HG02970 (cell line): Measurements from ENCODE around the gene CFAP126.
A peak's percentile ranks its signal among the peaks of the same experiment; 100 is the strongest.
"Not testable (repeated sequence)": the region's sequence is repeated elsewhere in the genome, so short reads cannot be mapped to it uniquely, and the experiment has no call there.

Experiments
- ATAC-seq: cut with Tn5 transposase; IDR thresholded peaks from one replicate; pipeline ENCODE4 v1.9.1; 2021; ENCODE audit warnings: mild to moderate bottlenecking, moderate library complexity, moderate number of reproducible peaks; ENCODE audit not compliant: unreplicated experiment, low FRiP score

Gene CFAP126, protein sequence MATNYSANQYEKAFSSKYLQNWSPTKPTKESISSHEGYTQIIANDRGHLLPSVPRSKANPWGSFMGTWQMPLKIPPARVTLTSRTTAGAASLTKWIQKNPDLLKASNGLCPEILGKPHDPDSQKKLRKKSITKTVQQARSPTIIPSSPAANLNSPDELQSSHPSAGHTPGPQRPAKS

DNA sequence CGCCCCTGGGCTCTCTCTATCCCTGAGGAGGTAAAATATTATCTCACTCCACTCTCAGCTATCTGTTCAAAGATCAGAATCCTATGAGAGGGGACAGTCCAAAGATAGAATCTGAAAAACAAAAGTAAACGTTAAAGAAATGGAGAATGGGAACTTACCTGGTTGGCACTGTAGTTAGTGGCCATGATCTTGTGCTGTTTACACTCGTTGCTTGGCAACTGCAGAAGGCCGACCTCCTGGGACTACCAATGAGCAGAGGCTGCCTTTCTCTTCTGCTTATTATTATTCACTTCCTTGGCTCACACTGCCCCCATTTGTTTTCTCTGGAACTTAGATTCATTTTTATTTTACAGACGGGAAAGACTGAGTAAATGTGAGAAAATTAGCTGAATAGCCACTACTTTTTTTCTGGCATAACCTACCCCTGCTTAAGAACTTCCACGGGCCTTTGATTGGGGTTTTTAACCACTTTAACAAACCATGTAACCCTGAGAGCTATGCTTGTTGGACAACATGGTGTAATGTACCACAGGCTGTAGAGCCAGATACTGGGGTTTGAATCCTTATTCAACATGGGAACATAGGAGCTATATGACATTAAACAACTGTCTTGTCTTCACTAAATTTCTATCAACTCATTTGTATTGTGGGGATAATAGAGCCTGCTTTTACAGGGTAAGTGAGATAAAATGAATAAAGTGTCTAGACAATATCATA, at the start of gene CFAP126:
Gene CFAP126 (minus strand): TSS at position 193 of the 717 bp plus-strand sequence. CDS start 8 bp downstream, at position 185.
- peak; percentile 73 for ATAC-seq

DNA sequence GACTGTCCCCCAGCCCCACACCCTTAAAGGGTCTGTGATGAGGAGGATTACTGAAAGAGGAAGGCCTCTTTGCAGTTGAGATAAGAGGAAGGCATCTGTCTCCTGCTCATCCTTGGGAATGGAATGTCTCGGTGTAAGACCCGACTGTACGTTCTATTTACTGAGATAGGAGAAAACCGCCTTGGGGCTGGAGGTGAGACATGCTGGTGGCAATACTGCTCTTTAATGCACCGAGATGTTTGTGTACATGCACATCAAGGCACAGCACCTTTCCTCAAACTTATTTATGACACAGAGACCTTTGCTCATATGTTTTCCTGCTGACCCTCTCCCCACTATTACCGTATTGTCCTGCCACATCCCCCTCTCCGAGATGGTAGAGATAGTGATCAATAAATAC, 45.4 kb upstream of the CFAP126 start:
- ATAC-seq, result not testable (repeated sequence)

DNA sequence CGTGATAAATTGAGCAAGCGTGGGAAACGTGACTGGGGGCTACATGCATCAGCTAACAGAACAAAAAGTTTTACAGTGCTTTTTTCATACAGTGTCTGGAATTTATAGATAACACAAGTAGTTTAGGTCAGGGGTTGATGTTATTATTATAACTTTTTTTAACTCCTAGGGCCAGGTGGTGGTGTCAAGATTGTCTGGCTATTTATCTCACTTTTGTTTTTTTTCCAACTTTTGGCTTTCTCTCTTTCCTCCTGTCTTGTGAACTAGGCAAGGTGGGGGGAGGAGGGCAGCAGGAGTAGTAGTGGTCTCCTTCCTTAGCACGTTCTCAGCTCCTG, 42.9 kb upstream of the CFAP126 start:
- not testable (repeated sequence) for ATAC-seq

DNA sequence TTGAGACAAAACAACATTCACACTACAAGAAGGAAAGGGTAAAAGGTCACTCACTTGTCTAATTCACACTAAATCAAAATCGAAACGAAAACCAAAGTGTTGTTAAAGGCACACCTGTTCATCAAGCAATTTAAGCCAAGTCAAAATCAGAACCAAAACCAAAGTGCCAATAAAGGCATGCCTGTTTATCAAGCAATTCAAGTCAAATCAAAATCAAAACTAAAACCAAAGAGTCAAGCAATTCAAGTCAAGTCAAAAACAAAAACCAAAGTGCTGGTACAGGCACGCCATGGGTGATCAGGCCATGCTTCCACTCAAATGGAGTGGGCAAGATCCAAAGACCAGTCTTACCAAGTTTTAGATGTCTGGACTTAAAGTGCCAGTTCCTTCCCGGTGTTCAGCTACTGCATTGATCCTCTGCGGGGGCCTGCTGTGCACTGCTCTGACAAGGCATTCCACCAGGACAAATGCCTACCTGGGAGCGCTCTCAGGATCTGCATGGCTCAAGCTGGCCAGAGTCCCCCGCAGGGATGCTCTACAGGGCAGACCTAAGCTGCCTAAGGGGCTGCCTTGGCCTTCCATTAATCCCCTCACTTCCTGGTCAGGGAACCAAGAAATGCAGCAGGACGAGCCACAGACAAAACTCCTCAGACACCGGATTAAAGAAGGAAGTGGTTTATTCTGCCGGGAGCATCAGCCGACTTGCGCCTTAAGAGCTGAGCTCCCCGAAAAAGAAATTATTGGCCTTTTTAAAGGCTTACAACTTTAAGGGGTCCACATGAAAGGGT, 42.4 kb upstream of the CFAP126 start:
- not testable (repeated sequence) for ATAC-seq

DNA sequence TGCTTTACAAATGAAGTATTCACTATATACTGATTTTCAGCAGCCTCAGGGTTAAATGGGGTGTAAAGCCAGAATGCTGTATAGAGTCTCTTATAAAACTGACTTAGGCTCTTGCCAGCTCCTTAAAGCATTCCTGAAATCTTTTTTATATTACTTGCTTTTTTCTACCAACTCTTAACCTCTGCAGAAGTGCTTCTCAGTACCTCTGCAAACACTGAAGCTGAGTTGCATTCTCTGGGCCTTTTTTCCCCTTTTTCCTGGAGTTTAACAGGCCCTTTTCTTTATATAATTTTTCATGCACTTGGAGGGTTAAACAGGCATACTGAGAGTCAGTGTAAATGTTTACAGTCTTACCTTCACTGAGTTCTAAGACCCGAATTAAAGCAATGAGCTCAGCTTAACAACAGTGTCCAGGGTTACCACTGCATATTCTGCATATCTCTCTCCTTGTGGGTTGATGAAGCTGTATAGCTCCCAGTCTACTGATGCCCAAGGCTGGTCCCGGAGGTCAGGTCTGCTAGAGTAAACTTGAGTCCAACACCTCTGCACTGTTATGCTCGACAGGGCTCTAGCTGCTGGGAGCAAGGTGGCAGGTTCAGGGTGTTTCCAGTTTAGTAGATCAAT, 40.9 kb upstream of the CFAP126 start:
- no peak for ATAC-seq

DNA sequence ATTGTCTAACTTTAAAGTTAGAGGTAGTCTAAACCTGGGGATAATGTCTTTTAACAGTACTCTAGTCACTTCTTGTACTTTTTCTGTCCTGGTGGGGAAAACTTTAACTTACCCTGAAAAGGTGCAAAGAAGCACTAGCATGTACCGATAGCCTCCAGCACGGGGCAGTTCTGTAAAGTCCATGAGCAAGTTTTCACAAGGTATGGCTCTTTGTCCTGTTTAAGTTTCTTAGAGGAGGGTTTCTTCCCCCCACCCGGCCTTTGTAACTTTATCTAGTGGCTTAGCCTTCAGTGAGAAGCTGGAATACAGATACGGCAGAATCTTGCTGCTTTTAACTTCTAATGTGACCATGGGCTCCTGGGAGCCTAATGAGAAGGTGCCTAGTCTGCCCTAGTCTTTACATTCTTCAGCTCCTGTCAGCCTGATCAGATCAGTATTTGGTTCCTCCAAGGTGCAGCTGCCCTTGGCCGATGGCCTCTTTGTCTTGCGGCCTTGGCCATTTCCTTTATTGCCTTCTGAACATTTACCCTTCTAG, 39.8 kb upstream of the CFAP126 start:
- no peak for ATAC-seq

DNA sequence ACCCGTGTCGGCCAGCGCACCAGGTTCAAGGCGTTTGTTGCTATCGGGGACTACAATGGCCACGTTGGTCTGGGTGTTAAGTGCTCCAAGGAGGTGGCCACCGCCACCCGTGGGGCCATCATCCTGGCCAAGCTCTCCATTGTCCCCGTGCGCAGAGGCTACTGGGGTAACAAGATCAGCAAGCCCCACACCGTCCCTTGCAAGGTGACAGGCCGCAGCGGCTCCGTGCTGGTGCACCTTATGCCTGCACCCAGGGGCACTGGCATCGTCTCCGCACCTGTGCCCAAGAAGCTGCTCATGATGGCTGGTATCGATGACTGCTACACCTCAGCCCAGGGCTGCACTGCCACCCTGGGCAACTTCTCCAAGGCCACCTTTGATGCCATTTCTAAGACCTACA, 38.9 kb upstream of the CFAP126 start:
- ATAC-seq, result not testable (repeated sequence)

DNA sequence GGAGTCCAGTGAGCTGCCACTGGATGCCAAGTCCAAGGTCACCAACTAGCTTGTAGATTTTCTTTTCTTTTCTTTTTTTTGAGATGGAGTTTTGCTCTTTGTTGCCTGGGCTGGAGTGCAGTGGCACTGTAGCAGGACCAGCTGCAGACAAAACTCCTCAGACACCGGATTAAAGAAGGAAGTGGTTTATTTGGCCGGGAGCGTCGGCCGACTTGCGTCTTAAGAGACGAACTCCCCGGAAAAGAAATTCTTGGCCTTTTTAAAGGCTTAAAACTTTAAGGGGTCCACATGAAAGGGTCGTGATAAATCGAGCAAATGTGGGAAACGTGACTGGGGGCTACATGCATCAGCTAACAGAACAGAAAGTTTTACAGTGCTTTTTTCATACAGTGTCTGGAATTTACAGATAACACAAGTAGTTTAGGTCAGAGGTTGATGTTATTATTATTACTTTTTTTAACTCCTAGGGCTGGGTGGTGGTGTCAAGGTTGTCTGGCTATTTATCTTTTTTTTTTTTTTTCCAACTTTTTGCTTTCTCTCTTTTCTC, 36.4 kb upstream of the CFAP126 start:
- ATAC-seq, result no peak

DNA sequence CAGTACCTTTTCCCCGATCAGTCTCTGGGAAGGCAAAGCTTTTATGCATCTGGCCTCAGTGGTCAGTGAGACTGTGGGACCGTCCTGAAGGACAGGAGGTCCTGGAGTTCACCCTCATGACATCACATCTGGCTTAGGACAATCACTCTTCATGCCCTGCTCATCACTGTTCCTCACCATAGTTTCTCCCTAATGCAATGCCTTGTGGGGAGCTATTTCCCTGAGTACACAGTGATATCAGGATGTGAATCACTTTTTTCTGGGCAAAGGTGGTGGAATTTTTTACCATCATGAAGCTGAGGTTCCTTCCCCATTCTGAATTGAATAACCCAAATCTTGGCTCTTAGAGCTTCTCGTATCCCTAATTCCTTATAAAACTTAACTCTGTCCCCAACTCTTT, 34.8 kb upstream of the CFAP126 start:
- ATAC-seq, result no peak

DNA sequence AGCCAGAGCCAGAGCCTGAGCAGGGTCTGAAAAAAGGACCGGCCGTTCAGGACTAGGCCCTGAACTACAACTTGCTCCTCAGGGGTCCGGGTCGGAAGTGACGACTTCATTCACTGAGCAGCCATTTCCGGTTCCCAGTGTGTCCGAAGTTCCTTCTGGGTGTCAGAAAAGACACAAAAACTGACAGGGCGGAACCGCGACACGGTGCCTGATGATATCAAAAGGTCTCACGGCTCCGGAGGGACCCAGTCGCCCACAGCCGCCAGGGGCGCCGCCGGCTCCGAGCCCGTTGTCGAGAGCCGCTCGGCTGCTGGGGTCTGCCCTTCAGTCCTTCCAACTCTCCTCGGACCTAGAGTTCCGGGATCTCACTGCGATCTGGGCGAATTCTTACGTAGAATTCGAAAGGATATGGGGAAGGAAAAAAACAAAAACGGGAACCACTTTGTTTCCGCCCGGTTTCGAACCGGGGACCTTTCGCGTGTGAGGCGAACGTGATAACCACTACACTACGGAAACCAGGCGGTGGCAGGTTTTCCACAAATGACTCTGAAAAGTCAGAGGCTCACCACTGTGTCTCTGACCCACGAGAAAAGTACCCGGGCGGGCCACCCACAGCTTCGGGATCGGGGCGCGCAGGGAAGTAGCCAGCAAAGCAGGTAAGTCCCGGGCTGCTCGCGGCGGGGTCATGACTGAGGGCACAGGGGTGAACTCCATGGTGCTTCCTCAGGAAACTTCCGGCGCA, 31.8 kb upstream of the CFAP126 start:
- peak; percentile 73 for ATAC-seq

DNA sequence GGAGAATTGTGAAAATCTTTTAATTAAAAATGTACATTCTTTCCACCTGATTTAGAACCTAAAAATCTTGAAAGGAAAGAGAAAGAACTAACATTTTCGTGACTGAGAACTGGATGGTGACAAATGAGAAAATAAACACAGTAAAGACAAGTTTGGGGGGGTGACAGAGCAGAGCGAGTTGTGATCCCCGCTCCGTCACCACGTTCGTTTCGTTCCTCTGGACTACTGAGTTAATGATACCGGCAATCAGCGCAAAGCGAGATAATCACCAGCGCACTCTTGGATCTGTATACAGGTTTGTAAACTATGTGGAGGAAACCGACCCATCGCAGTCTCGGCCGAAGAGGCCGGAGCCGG, 31.2 kb upstream of the CFAP126 start:
- no peak for ATAC-seq

DNA sequence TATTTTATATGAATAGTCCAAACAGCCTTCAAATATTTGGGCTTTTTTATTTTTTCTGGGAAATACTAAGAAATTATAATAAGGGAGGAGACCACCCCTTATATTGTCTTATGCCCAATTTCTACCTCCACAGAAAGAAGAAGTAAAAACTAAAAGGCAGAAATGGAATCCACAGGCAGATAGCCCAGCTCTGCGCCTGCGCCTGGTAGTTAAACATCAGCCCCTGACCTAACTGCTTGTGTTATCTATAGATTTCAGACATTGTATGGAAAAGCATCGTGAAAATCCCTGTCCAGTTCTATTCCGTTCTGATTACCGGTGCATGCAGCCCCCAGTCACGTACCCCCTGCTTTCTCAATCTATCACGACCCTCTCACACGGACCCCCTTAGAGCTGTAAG, 29.4 kb upstream of the CFAP126 start:
- not testable (repeated sequence) for ATAC-seq

DNA sequence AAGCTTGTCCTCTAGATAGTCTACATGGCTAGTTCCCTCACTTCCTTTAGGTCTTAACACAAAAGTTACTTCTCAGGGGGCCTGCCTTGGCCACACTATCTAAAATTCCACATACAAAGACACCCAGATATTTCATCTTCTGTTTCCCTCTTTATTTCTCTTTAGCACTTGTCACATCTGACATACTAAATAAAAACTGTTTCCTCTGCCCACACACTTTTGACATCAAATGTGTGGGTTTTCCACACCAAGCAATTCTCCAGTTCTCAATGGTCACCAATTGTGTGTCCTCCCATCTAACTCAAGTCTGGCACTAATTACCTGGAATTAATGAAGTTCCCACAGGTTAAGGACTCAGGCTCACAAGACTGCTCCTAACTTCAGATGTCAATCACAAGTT, 25.5 kb upstream of the CFAP126 start:
- ATAC-seq, result no peak

DNA sequence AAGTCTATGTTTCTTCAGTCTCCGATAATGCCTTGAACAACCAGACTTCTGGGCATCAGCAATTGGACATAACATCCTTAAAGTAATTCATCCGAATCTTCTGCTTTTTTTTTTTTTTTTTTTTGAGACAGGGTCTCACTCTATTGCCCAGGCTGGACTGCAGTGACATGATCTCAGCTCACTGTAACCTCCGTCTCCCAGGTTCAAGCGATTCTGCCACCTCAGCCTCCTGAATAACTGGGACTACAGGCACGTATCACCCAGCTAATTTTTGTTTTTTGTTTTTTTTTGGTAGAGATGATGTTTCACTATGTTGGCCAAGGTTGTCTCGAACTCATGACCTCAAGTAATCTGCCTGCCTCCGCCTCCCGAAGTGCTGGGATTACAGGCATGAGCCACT, 23.9 kb upstream of the CFAP126 start:
- ATAC-seq, result no peak

DNA sequence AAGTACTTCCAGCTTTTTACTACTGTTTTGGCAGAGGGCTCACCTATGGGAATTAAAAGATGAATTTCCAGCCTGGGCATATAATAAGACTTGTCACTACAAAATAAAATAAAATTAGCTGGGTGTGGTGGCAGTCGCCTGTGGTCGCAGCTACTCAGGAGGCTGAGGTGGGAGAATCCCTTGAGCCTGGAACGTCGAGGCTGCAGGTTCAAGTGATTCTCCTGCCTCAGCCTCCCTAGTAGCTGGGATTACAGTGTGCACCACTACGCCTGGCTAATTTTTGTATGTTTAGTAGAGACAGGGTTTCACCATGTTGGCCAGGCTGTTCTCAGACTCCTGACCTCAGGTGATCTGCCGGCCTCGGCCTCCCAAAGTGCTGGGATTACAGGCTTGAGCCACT, 23.5 kb upstream of the CFAP126 start:
- ATAC-seq, result not testable (repeated sequence)

DNA sequence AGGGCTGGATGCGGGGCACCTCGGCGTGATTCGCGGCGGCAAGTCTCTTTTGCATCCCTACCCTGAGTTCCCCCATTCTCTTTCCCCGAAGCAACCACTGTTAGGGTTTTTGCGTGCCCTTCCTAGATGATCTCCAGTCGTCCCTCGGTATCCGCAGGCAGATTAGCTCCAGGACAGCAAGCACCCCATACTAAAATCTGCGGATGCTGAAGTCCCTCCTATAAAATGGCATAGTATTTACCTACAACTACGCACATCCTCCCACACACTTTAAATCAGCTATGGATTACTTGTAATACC, 22.8 kb upstream of the CFAP126 start:
- ATAC-seq, result no peak

DNA sequence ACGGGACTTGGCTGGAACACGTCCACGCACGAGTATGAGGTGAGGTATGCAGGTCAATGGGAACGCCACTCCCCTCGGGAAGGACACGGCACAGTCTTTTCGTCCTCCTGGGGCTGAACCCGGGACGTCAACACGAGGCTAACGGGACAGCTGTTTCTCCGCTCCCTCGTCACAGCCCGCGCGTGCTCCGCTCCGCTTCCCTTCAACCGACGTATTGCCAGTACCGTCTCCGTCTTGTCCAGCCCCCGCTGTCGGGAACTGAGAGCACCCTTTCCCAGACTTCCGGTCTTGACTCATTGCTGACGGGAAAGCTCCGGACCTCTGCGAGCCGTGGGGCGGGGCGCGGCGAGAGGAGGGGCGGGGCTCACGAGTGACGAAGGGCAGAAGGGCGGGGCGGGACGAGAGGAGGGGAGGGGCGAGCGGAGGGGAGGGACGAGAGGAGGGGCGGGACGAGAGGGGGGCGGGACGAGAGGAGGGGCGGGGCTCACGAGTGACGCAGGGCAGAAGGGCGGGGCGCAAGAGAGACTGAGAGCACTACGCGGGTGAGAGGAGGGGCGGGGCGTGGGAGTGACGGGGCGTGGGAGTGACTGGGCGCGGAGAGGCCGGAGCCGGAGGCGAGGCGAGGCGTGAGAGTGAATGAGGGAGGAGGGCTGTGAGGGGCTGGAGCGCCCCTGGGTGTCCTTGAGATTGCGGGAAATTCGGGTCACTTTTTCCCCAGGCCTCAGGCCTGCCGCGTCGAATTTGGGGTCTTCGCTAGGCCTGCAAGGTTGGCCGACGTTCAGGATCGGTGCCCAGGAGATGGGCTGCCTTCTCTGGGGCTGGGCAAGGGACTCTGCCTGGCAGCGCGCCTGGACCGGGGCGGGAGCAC, 22.2 kb upstream of the CFAP126 start:
- ATAC-seq, result peak; percentile 86

DNA sequence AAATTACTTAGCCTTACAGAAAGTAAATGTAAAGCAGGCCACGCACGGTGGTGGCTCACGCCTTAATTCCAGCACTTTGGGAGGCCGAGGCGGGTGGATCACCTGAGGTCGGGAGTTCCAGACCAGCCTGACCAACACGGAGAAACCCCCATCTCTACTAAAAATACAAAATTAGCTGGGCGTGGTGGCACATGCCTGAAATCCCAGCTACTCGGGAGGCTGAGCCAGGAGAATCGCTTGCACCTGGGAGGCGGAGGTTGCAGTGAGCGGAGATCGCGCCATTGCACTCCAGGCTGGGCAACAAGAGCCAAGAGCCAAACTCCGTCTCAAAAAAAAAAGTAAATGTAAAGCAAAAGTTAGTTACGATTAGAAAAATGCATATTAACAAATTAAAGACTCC, 21.5 kb upstream of the CFAP126 start:
- not testable (repeated sequence) for ATAC-seq

DNA sequence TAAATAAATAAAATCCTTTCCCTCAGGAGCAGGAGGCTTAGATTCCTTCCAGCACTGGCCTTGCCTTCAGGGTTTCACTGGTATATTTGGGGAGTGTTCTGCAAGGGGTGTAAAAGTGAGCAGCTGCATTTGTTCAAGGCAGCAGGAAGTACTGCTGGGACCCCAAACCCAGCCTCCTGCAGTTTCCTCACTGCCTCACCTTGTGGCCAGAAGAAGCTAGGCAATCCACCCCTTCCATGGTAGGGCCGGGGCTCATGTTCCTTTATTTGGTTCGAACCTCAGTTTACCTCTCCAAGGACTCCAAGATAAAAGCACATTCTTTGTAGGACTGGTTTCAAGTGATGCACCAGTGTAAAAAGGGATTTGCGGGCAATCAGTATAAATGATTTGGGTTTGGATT, 21.0 kb upstream of the CFAP126 start:
- no peak for ATAC-seq
